Measurements from ENCODE around the gene ALX3.
"Not testable (repeated sequence)": the region's sequence is repeated elsewhere in the genome, so short reads cannot be mapped to it uniquely, and the experiment has no call there.

ALX3 gene

DNA sequence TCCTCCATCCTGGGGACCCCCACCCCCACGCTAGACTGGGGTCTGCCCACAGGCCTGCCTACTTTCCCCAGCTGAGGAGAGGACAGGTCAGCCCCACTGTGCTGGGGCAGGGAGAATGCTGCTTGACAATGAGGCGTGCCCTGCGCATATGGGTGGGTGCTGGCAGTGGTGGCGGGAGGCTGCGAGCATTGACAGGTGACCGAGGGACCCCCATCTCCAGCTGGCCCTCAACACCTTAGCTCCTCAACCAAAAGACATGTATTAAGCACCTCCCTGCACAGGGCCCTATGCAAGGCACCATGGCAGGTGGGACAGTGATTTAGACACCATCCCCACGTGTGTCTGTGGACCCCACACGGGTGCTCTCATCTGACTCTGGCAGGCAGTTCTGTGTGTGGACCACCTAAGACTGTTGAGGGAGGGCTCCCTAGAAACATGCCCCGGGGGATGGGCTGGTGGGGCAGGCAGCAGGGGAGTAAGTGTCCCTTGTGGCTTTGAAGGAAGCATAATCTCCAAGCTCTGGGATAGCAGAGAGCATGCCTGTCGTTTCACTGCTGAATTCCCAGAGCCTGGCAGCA lies 18.4 kb upstream of the ALX3 start:
- no peak for DNase-seq

DNA sequence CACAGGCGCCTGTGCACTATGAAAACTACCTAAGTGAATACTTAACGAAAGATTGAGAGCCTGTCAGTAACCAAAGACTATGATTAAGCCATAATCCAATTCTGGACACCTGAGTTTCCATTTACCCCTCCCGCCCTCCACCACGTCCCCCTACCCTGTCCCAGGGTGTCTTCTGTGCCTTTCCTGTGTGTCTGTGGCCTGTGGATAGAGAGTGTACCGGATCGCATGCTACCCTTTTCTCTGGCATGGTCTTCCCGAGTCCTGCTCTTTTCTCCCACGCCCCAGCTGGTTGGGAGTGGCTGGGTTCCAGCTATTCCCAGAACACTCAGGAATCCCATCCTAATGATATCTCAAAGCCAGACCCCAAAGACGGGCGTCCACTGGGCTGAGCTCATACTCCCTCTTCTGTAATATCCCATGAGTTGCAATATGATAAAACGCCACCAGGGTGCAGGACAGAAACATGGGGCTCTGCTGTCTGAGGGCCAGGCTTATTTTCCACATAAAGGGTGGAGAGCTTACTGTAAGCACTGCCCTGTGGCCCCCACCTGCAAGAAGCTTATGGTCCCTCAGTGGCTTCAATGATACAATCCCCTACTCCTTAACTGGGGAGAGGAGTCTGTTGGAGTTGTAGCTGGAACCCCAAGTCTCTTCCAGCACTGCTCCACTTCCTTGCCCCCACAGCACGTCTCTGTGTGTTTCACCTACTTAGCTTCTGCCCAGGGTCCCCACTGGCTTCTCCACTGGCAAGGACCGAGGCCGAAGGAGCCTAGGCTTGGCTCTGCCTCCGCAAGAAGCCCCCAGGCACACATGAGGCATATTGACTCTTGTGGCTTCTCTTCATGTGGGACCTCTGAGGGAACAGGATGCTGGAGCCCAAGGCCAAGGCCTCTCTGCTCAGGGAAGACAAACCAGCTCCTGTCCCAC lies 17.6 kb upstream of the ALX3 start:
- DNase-seq, result peak in 1 of 2 donors; percentile 46

DNA sequence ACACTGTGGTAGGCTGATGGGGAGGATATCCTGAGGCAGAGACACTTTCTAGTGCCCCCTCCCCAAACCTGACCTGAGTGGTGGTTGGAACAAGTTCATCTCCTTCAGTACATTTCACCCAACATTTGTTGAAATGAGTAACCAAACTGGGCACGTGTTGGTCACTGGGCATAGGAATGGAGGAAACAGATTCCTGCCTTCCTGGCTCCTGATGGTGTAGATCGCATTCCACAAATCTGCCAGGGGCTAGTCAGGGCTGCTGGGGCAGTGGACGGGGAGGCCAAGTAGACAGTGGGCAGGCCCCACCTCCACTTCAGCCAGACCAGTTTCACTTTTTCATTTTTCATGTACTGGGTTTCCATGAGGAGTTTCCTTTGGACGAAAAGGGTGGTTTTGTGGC lies 16.5 kb upstream of the ALX3 start:
- DNase-seq, result no peak

DNA sequence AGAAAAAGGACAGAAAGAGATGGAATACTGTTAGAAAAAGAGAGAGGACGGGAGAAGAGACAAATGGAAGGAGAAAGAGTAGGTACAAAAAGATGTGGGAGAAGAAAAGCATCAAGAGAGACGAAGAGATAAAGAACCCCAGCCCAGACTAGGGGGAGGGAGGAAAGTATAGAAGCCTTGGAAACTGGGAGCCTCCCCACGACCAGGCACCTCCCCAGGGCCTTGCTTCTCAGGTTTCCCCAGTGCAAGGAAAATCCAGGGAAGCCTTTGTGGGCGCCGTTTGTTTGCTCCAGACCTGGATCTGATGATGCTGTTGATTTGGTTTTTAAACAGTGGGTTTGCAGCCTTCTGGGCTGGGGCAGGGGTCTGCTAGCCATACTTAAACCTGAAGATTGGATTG lies 15.2 kb upstream of the ALX3 start:
- no peak for DNase-seq

DNA sequence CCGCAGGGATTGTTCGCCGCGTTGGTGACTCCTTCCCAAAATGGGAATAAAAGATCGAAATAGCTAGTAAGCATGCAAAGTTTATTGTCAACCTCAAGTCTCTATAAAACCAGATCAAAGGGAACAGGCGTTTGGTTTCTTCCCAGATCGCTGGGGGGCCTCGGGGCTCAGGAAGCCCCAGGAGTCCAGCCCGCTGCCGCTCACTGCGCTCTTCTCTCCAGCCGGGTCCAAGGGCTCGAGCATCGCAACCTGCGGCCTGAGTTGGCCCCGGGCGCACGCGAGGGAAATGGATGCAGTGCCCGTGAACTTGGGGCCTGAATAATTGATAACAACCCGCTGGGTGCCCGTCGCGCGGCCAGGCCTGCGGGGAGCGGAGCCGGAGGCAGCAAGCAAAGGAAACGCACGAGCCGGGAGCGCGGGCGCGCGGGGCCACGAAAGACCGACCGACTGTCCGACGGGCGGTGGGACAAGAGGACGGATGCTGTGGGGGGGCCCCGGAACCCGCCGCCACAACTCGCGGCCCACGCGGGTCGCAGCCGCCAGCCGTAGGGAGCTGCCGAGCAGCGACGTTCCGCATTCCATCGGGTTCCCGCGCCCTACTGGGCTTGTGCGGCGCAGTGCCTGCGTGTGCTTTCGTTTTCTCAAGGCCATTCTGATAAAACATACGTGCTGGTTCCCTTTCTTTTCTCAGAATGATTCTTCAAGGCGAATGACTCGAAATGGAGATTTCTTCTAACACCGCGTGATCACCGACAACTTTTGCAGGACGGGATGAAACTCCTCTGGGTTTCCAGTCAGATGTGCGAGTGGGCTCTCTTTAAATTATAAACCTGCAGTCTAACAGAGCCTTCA lies 14.0 kb upstream of the ALX3 start:
- DNase-seq, result peak in 1 of 2 donors; percentile 37

DNA sequence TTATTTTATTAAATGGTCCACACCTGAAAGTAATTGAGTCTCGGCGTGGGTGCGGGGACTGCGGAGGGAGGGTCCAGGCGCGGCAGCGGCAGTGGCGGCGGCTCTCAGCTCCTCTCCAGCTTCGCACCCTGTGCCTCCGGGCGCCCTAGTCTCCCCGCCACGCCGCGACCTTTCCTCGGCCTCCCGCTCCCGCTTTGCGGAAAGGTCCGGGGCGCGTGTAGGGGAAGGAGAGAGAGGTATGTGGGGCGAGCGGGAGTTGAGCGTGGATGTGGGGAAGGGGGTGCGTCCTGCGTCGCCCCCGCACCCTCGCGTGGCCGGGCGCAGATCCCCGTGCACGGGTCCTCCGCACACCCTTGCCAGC lies 13.4 kb upstream of the ALX3 start:
- DNase-seq, result no peak

DNA sequence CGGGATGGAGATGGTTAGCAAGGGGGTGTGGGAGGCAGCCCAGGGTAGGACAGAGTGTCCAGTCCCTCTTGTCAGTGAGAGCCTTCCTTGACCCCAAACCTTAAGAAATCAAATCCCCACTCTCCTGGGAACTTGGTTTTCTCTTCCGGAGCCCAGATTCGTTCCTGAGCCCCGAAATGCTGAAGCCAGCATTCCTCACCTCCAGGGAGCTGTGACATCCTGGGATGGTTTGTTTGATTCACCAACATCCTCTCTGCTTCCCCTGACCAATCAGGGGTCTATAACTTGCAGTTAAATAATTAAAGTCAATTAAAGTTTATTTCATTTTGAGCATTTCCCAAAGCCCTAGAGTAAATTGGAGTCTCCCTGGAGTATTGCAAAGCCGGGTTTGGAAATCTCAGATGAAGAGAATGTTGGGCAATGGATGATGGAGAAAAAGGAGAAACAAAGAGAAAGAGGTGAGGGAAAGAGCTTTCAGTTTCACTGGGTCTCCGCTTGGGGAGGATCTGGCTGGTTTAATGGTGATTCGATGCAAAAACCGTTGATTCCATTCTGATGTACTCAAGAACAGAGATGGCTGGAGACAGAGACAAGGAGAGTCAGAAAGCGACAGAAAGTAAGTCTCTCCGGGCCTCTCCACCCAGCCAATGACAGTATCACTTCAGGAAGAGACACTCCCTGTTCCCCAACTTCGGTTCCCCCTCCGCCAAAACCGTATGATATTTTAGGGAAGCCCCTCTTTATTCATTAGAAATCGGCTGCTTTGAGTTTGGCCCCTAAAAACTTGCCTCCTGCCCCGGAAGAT lies 12.8 kb upstream of the ALX3 start:
- peak in 1 of 2 donors; percentile 14 for DNase-seq

DNA sequence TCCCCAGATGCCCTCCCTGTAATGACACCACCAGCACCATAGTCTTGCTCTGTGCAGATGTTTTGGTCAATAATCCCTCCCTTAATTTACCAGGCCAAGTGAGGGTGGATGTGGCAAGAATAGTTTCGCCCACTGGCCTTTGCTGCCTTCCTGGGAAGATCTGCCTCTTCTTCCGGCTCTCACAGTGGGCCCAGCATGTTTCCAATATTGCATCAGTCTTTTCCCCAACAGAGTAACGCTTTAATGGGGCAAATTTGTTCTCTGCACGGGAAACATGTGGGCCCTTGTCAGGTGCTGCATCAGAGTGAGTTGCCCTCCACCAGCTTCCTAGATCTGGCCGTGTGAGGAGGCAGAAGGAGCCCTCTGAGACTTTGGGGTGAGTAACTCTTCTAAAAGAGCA lies 12.0 kb upstream of the ALX3 start:
- DNase-seq, result no peak

DNA sequence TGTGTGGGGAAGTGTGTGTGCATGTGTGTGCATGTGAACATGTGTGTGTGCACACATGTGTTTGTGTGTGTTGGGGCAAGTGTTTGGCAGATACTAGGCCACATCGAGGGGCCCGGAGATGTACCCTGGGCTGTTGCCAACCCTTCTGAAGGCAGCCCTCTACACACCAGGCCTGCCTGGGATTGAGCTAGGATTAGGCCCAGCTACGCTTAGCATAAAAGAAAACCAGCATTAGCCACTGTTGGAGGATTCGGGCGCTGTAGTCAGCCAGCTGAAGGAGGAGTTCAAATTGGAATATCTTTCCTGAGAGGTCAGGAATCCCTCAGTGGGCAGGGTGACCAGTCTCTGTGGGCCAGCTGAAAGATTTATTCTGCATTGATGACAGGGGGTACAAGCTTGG lies 10.6 kb upstream of the ALX3 start:
- DNase-seq, result no peak

DNA sequence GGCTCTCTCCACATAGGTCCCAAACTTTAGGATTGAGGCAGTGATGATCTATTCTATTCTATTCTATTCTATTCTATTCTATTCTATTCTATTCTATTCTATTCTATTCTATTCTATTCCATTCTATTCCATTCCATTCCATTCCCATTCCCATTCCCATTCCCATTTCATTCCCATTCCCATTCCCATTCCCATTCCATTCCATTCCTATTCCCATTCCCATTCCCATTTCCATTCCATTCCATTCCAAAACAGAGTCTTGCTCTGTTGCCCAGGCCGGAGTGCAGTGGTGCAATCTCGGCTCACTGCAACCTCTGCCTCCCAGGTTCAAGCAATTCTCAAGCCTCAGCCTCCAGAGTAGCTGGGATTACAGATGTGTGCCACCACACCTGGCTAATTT lies 9.5 kb upstream of the ALX3 start:
- DNase-seq, result not testable (repeated sequence)

DNA sequence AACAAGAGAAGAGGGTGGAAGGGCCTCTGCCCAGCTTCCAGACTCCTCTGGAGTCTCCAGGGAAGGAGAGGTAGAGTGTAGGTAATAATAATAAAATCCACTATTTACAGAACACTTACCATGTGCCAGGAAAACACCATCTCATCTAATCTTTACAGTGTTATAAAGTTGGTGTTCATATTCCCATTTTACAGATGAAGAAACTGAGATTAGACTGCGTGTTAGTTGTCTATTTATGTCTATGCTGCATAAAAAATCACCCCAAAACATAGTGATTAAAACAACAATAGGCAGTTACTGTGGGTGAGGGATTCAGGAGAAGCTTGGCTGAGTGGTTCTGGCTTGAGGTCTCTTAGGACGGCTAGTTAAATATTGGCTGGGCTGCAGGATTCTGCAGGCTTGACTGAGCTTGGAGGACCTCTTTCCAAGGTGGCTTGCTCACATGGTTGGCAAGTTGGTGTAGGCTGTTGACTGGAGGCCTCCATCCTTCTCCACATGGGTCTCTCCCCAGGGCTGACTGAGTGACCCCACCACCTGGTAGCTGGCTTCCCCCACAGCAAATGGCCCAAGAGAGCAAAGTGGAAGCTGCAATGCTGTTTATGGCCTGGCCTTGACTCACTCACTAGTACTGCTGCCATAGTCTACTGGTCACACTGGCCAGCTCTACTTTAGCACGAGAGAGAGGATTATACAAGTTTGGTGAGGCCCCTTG lies 6.5 kb upstream of the ALX3 start:
- no peak for DNase-seq

DNA sequence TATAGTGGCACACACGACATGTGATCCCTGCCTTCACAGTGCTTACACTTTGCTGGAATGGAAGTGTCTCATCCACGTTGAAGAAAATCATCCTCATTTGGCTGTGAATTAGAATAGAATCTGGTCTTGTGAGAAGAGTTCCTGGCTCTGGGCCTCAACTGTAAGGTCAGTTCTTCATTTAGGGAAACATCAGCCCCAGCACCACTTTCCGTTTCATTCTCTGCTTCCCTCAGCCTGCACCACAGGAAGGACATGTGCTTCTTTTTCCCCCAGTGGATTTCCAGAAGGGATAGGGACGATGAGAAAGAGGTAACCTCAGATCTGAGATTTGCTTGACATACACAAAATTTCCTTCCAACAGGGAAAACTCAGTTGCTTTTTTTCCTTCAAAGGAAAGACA lies 3.7 kb upstream of the ALX3 start:
- no peak for DNase-seq

DNA sequence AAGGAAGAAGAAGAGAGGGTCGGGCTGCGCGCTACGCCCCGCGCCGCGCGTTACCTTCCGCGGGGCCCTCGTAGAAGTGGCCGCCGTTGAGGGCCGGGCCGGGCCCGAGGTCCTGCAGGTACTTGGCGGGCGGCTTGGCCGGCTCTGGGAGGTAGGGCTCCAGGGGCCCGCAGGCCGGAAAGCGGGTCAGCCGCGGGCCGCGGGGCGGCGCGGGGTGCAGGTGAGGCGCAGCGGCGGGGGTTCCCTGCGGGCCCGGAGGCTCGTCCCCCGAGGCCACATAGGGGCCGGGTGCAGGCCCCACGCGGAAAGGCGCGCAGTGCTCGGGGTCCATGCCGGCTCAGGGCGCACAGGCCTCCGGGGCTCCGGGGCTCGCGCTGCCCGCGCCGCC lies 196 bp downstream of the ALX3 start:
- DNase-seq, result no peak

DNA sequence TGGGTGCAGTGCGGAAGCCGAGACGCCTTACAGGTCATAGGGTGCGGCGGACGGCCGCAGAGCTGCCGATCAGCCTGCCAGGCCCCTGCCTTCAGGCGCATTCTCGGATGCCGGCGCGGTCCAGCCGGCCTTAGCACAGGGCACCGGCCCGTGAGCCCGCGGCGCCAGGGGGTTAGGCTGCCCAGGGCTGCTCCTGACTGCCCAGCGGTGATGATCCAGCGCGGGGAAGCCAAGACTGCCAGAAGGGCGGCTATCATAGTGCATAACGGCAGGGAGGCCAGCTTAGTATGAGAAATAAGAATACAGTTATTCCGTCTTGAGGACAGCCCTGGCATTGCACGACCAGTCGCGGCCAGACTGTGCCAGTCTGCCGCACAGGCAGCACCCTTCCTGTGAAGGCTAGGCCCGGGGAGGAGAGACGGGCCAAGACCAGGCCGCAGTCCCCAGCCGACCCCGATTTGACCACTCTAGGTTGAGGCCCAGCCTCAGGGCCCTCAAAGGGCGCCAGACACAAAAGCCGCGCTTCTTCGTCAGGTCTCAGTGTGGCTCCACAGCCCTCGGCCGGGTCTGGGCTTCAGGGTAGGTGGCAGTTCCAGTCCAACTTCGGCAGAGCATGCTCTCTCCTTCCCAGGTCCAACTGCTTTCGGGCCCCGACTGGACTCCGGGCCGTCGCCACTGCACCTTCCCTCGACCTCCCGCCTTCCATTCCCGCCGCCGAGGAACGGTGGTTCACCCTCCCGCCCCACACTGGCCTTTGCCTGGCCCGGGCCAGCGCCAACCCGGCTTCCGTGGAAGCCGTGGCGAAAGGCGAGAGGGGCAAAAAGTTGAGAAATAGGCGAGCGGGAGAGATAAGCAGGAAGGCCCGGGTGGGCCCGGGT lies 829 bp downstream of the ALX3 start:
- peak in 1 of 2 donors; percentile 58 for DNase-seq

DNA sequence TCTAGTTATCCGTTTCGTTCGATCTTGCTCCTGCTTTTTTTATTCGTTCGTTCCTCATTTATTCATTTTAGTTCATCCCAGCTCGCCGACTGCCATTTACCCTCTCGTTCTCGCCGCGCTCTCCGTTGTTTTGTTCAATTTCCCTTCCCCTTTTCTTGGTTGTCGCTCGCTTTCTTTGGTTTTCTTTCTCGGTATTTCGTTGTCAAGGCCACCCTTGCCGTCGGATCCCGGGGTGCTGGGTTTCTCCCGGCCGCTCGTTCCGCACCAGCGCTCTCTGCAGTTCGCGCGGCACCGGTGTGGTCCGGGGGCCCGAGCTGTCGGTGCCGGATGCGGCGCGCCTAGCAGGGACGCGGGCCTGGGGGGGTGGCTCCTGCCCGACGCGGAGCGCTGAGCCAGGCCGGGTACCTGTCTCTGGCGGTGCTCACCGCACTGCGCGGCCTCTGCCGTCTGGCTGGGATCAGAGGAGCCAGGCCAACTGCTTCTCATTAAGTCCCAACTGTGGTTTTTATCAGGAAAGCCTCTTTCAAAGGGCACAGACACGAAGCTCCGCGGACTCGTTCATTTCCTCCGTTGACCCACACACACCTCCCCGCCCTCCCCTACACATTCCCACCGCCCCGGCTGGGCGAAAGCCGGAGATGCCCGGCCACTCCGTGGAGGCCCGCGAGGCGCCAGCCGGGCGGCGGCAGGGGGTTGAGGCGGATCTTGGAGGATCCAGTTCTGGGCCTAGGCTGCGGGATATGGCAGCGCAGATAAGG lies 1.6 kb downstream of the ALX3 start:
- DNase-seq, result peak in 1 of 2 donors; percentile 39

DNA sequence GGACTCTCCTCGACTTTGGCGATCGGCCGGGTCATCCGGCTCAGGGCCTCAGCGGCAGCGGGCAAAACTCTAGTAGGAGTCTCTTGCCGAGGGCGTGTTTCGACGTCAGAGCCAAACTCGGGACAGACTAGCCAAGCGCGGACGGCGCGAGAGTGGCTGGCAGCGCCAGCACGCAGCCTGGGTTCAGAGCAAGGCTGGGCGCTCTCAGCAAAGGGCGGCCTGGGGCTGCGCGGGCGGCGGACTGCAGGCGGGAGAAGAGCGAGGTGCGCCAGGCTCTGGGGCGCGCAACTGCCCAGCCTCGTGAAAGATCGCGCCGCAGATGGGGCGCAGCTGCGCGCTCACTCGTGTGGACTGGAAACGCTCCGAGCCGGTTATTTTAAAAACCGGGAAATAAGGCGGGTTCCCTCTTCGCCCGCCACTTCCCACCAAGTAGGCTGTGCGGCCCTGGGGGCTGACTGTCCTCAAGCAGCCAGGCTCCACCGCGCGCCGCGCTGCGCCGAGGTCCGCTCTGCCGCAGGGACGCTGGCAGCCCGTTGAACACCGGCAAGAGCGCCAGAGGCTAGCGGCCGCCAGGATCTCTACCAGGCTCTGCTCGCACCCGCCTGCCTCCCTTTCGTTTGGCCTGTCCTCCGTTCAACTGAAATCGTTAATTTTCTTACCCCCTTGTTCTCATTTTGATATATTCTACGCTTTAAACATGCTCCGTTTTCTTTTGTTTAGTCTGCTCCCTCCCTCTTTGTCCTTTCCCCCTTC lies 2.4 kb downstream of the ALX3 start:
- DNase-seq, result no peak

DNA sequence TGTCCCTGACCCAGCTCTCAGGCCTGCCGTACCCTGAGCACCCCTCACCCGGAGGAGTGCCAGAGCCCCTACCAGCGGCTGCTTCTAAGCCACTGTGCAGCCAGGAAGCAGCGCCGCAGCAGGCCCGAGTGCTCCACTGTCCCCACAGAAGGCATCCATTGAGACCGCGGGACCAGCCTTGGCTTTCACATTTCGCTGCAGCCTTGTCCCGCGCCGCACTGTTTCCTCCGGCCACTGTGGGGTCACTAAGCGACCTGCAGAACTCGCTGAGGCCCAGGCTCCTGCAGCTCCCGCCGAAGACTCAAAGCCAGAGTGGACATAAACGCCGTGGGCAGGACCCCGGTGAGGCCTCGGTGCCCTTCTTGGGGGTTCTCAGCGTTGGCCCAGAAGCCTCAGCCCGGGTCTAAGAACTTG lies 3.0 kb downstream of the ALX3 start:
- no peak for DNase-seq

DNA sequence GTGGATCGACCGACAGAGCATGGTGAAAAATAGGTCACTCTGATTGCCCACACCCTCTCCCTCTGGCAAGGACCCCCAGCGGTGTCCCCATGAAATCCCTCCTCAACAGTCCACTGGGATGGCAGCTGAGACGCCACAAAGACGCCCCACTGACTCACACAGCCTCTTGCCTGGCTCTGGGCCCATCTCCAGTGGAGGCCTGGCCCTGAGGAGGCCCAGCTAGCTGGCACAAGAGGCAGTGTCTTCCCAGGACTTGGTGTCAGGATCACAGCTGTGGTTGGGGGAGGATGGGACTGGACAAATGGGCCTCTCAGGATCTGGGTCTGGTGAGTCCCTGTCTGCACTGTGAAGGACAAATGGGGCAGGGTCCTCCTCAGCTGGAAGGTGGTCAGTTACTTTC lies 4.6 kb downstream of the ALX3 start:
- no peak for DNase-seq

DNA sequence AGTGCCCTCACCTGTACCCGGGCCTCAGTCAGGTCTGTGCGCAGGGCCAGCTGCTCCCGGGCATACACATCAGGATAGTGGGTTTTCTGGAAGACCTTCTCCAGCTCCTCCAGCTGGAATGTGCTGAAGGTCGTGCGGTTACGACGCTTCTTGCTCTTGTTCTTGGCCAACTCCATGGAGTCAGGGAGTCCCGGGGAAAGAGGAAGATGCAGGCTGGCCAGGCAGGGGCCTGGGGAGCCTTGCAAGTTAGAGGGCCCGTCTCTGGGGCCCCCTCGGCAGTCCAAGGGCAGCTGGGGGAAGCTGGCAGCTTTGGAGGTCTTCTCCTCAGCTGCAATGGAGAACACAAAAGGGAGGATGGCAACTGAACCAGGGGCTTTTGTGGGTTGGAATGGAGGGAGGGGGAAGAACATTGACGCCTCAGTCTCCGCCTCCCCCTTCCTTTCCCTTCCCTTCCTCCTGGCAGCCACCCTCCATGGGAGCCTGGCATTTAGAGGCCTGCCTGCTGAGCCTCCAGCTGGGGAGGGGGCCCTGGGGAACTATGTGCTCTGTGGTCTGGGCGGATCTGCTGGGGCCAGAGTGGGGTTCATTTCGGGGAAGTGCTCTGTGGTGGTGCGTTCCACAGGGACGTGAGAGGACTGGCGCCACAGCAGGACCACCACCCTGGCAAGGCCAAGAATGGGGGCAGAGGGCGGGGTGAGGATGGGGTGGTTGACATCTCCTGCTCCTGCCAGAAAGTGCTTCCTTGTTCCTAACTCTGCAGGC lies 5.7 kb downstream of the ALX3 start:
- DNase-seq, result no peak

All from bone marrow (tissue), 2 donors.